ENCODE results near the gene ADA.
A peak's percentile ranks its signal among the peaks of the same experiment; 100 is the strongest.
"Not testable (repeated sequence)": the region's sequence is repeated elsewhere in the genome, so short reads cannot be mapped to it uniquely, and the experiment has no call there.

ADA gene

GRCh38 chr20:44678242-44678641 is 26.7 kb upstream of the ADA start:
- DNase-seq: no peak

DNA sequence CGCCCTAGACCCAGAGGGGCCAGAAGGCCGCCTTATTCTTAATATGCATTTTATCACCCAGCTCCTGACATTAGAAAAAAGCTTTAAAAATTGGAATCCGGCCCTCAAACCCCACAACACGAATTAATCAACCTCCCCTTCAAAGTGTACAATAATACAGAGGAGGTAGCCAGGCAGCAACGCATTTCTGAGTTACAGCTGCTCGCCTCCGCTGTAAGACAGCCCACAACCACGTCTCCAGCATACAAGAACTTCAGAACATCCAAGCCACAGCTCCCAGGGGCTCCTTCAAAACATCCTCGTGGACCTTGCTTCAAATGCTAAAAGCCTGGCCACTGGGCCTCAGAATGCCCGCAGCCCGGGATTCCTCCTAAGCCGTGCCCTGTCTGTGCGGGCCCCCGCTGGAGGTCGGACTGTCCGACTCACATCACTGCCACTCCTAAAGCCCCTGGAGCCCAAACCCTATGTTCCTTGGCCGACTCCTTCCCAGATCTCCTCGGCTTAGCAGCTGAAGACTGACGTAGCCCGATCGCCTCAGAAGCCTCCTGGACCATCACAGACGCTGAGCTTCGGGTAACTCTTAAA is 20.9 kb upstream of the ADA start:
- DNase-seq: not testable (repeated sequence)

DNA sequence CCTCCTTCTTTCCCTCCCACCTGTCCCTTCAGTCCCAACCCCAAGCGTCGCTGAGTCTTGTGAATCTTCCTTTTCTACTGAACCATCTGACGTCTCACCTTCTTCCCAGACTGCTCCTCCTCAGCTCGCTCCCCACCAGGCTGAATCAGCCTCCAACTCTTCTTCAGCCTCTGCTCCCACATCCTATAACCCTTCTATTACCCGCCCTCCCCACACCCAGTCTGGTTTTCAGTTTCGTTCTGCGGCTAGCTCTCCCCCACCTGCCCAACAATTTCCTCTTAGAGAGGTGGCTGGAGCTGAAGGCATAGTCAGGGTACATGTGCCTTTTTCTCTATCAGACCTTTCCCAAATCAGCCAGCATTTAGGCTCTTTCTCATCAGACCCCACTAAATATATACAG is 20.0 kb upstream of the ADA start:
- peak; percentile 78 for DNase-seq

GRCh38 chr20:44670851-44671250 is 19.4 kb upstream of the ADA start:
- DNase-seq: not testable (repeated sequence)

DNA sequence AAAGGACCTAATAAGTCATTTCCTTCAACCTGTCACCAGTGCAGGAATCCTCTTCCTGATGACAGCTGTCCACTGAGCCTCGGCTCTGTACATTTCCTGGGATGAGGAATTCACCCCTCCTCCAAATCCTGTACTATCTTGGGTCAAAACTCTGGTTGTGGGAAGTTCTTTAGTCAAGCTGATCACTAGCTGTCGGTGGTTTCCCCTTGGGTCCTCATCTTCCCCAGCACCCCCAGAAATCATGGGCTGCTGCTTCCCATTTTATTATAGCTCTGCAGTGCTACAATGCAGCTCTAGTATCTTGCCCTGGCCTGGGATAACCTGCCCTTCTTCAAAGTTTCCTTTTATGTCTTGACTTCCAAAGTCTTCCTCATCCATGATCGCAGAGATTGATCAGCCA is 14.6 kb upstream of the ADA start:
- DNase-seq: no peak

GRCh38 chr20:44664131-44664530 is 12.6 kb upstream of the ADA start:
- no peak for DNase-seq

DNA sequence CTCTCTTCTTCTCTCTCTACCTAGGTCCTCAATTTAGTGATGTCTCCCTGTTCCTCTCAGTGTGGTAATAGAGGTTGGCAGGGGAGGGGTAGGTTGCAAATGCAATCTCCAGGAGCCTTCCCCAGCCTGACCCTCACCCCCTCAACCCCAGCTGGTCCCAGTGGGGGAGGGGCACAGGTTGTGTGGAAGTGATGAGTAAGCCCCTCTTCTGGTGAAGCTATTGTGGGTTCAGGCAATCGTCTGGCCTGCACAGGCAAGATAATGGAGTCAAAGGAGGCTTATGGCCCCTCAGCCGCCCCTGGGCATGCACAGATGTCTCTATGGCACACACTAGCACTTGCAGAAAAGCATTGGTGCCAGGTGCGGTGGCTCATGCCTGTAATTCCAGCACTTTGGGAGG is 10.8 kb upstream of the ADA start:
- DNase-seq: no peak

DNA sequence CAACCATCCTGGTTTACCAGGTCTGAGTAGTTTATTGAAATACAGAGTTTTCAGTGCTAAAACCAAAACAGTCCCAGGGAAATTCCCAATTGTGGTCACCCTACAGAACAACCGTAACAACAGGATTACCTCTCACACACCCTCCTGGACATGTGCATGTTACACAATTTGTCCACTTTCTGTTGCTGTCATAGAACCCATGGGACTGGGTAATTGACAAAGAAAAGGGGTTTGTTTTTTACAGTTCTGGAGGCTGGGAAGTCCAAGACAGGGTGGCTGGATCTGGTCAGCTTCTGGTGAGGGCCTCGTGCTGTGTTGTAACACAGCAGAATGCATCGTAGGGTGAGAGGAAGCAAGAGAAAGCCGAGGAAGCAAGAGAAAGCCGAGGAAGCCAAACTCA is 9.1 kb upstream of the ADA start:
- DNase-seq: no peak

GRCh38 chr20:44659931-44660330 is 8.4 kb upstream of the ADA start:
- DNase-seq: no peak

GRCh38 chr20:44658810-44659209 is 7.3 kb upstream of the ADA start:
- no peak for DNase-seq

DNA sequence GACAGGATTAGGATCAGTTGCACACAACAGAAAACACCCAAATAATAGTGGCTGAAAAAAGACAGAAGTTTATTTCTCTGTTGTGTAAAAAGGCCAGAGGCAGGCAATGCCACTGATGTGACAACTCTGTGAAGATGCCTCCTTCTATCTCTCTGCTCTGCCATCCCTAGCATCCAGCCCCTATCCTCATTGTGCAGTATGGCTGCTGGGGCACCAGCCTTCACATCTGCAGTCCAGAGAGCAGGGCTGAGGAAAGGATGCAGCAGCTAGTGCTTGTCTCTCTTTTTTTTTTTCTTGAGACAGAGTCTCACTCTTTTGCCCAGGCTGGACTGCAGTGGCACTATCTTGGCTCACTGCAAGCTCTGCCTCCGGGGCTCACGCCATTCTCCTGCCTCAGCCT is 6.4 kb upstream of the ADA start:
- DNase-seq: no peak

GRCh38 chr20:44656448-44656847 is 4.9 kb upstream of the ADA start:
- no peak for DNase-seq

DNA sequence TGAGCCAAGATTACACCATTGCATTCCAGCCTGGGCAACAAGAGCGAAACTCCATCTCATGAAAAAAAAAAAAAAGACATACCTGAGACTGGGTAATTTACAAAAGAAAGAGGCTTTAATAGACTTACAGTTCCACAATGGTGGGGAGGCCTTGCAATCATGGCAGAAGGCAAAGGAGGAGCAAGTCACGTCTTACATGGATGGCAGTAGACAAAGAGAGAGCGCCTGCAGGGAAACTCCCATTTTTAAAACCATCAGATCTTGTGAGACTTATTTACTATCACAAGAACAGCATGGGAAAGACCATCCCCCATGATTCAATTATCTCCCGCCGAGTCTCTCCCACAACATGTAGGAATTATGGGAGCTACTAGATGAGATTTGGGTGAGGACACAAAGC is 2.7 kb upstream of the ADA start:
- DNase-seq: not testable (repeated sequence)

- DNase-seq: no peak
Observed at GRCh38 chr20:44653546-44653945, 2.0 kb upstream of the ADA start.

DNA sequence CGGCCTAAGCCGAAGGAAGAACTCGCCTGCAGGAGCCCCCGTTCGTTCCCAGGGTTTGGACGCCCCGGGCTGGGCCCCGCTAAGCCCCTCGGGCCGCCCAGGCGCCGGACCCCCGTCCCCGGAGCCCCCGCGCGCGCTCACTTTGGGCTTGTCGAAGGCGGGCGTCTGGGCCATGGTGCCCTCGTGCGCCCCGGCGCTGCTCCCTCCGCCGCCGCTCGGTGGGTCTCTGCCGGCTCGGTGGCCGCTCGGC is 140 bp downstream of the ADA start:
- peak; percentile 66 for DNase-seq

GRCh38 chr20:44650771-44651433 is 597 bp downstream of the ADA start:
- peak; percentile 78 for DNase-seq

- DNase-seq: no peak
Observed at GRCh38 chr20:44649976-44650375, 1.5 kb downstream of the ADA start.

- DNase-seq: no peak
Observed at GRCh38 chr20:44649126-44649525, 2.4 kb downstream of the ADA start.

- DNase-seq: no peak
Observed at GRCh38 chr20:44648579-44648978, 2.9 kb downstream of the ADA start.

GRCh38 chr20:44648068-44648467 is 3.4 kb downstream of the ADA start:
- no peak for DNase-seq

GRCh38 chr20:44646641-44647274 is 4.7 kb downstream of the ADA start:
- DNase-seq: no peak

GRCh38 chr20:44646023-44646640 is 5.4 kb downstream of the ADA start:
- peak; percentile 67 for DNase-seq

DNA sequence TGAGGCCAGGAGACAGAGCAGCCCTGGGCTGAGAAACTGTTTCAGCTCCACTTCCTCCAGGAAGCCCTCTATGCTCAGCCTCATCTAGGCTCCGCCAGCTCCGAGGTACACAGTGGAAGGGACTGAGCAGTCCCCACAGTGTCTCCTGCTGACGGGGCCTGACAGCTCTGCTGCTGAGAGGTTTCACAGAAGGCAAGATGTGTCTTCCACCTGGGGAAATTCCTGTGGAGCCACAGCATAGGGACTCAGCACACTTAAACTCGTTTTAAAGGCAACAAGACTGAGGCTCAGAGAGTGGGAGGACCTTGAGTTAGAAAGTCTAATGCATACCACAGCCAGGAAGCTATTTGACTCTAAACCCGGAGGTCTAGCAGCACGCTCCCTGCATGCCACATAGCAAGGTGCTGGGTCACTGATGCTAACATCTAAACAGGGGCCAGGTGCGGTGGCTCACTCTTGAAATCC is 6.8 kb downstream of the ADA start:
- peak; percentile 70 for DNase-seq

DNA sequence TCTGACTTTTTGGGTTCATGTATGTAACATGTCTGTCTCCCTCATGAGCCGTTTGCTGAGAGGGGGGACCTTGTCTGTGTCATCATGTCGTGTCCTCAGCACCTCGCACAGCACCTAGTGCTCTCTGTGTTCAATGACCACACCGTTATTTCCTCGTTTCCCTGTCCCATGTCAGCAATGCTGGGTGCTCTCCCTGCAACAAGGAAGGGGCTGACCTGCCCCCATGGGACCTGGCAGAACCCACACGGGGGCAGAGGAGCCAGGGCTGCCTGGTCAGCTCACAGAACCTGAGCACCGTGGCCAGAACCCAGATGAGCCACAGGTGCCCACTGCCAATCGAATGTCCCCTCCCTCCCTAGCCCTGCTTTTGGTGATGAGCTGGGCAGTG is 7.3 kb downstream of the ADA start:
- no peak for DNase-seq

Data from activated CD8-positive, alpha-beta memory T cell treated with anti-CD3 and anti-CD28 coated beads for 24 hours (primary cell).